ENCODE measurements around the gene ZC3HAV1.

GRCh38 chr7:139080905-139081304 lies 28.6 kb downstream of the ZC3HAV1 start:
- no peak for TF ChIP-seq CTCF (IDR thresholded peaks at IDR 0.05; ENCODE audit: low read depth, low read length)
- TF ChIP-seq EZH2phosphoT487 (IDR thresholded peaks at IDR 0.05; ENCODE audit: low read depth): no peak

All from OCI-LY3 (cell line).